IPS-18c (cell line): ENCODE results near the gene VTCN1.
A peak's percentile ranks its signal among the peaks of the same experiment; 100 is the strongest.

Experiments
- H3K4me3 ChIP-seq: 2 replicates; pipeline ENCODE4 v1.7.0; 2013; ENCODE audit warnings: low read depth, mild to moderate bottlenecking, low read length, moderate library complexity; ENCODE audit not compliant: insufficient read depth
- H3K9me3 ChIP-seq: one replicate; pipeline ENCODE4 v1.6.1; 2013; ENCODE audit warnings: mild to moderate bottlenecking, low read length, moderate library complexity; ENCODE audit not compliant: control insufficient read depth, insufficient read depth

VTCN1 gene

GRCh38 chr1:117146072-117146471, 64.7 kb downstream of the VTCN1 start:
- H3K4me3 ChIP-seq: no peak overlapping the region
- H3K9me3 ChIP-seq: no peaks in the 10 kb centered on the region

- Histone ChIP-seq H3K9me3 (no peaks in the 10 kb centered on the region), H3K4me3 (no peak overlapping the region)
Observed at GRCh38 chr1:117143871-117144270, 66.9 kb downstream of the VTCN1 start.

- H3K4me3 ChIP-seq: no peak overlapping the region
Observed at GRCh38 chr1:117143172-117143571, 67.6 kb downstream of the VTCN1 start.

GRCh38 chr1:117142200-117142599, 68.5 kb downstream of the VTCN1 start:
- no peaks in the 10 kb centered on the region for H3K9me3 ChIP-seq
- no peak overlapping the region for H3K4me3 ChIP-seq

More at GRCh38 chr1:117143172-117143571, 67.6 kb downstream of the VTCN1 start:
- H3K9me3 ChIP-seq: no peaks in the 10 kb centered on the region

- Histone ChIP-seq H3K9me3 (no peaks in the 10 kb centered on the region), H3K4me3 (no peak overlapping the region)
Observed at GRCh38 chr1:117138561-117138960, 72.2 kb downstream of the VTCN1 start.

GRCh38 chr1:117138106-117138505, 72.6 kb downstream of the VTCN1 start:
- H3K9me3 ChIP-seq: no peaks in the 10 kb centered on the region

GRCh38 chr1:117137281-117137855, 73.4 kb downstream of the VTCN1 start:
- no peak overlapping the region for H3K4me3 ChIP-seq
- H3K9me3 ChIP-seq: no peaks in the 10 kb centered on the region

More at GRCh38 chr1:117138106-117138505, 72.6 kb downstream of the VTCN1 start:
- no peak overlapping the region for H3K4me3 ChIP-seq

GRCh38 chr1:117136749-117137148, 74.0 kb downstream of the VTCN1 start:
- Histone ChIP-seq H3K9me3 (no peaks in the 10 kb centered on the region), H3K4me3 (no peak overlapping the region)

- H3K9me3 ChIP-seq: no peaks in the 10 kb centered on the region
- H3K4me3 ChIP-seq: no peak overlapping the region
Observed at GRCh38 chr1:117135329-117135728, 75.4 kb downstream of the VTCN1 start.

GRCh38 chr1:117130526-117130925, 80.2 kb downstream of the VTCN1 start:
- H3K9me3 ChIP-seq: no peaks in the 10 kb centered on the region
- H3K4me3 ChIP-seq: no peak overlapping the region

GRCh38 chr1:117128323-117129079, 82.2 kb downstream of the VTCN1 start:
- H3K4me3 ChIP-seq: no peak overlapping the region
- no peaks in the 10 kb centered on the region for H3K9me3 ChIP-seq

GRCh38 chr1:117127795-117128194, 82.9 kb downstream of the VTCN1 start:
- Histone ChIP-seq H3K4me3 (no peak overlapping the region), H3K9me3 (no peaks in the 10 kb centered on the region)

GRCh38 chr1:117124661-117125060, 86.1 kb downstream of the VTCN1 start:
- Histone ChIP-seq H3K9me3 (peaks cover 2% of the 10 kb centered on the region), H3K4me3 (no peak overlapping the region)

GRCh38 chr1:117123274-117123673, 87.5 kb downstream of the VTCN1 start:
- H3K9me3 ChIP-seq: peaks cover 2% of the 10 kb centered on the region
- no peak overlapping the region for H3K4me3 ChIP-seq

- H3K9me3 ChIP-seq: peaks cover 2% of the 10 kb centered on the region
- H3K4me3 ChIP-seq: peak overlapping the region; percentile 90; the same call in 1 of the 2 replicates
Observed at GRCh38 chr1:117122330-117123025, 88.2 kb downstream of the VTCN1 start.

- Histone ChIP-seq H3K4me3 (peak within 1 kb of the TSS; percentile 90), H3K9me3 (peaks cover 2% of the 10 kb centered on the region)
Observed at GRCh38 chr1:117121589-117122329, 89.0 kb downstream of the VTCN1 start, which contains the start of gene TRIM45. TSS of gene TRIM45 (minus strand) at chr1:117121749. CDS start at chr1:117121201, 548 bp downstream.
